Right lobe of liver (tissue), 6 donors: ENCODE data around the gene DSG2. TPM values are rescaled to one million over a fixed set of nuclear protein-coding genes. Genes with fewer than 3 reads are reported as not detected.

Source experiments
- ATAC-seq, 4 donors: fragments of 200-7000 bp; cut with Tn5 transposase; one replicate each; pipeline ENCODE4 v1.9.1; 2020; ENCODE audit warnings: mild to moderate bottlenecking in 4 of 4, moderate library complexity in 4 of 4
- DNase-seq, 3 donors: peaks; one replicate each; pipeline ENCODE4 v3.0.0-alpha.2; 2020
- H3K27ac ChIP-seq, 3 donors: fragments of 200-600 bp; one replicate each; pipeline ENCODE4 v1.8.0; 2022
- H3K27me3 ChIP-seq, 2 donors: fragments of 200-600 bp; one replicate each; pipeline ENCODE4 v1.8.0; 2022
- H3K36me3 ChIP-seq, 4 donors: fragments of 200-600 bp; sonication (generic) in 1 of 4; one replicate each; pipeline versions ENCODE4 v1.5.1 to v1.8.0; 2017 to 2022; ENCODE audit warnings: control low read depth in 1 of 4
- H3K4me1 ChIP-seq, 4 donors: fragments of 200-600 bp; sonication (generic) in 1 of 4; one replicate each; pipeline versions ENCODE4 v1.5.1 to v1.8.0; 2017 to 2022; ENCODE audit warnings: control low read depth in 1 of 4
- H3K4me3 ChIP-seq, 3 donors: fragments of 200-600 bp; one replicate each; pipeline ENCODE4 v1.8.0; 2022
- H3K9me3 ChIP-seq, 4 donors: fragments of 200-600 bp; sonication (generic) in 1 of 4; one replicate each; pipeline versions ENCODE4 v1.5.1 to v1.8.0; 2017 to 2022; ENCODE audit warnings: control low read depth in 1 of 4
- CTCF ChIP-seq, 4 donors: fragments of 200-600 bp in 3 of 4; fragments of 450-650 bp in 1 of 4; IDR thresholded peaks; one replicate each; pipeline versions ENCODE4 v1.5.1 to v1.8.0; 2016 to 2022; ENCODE audit warnings: antibody characterized with exemption in 4 of 4, mild to moderate bottlenecking in 2 of 4
- POLR2A ChIP-seq: fragments of 450-650 bp; IDR thresholded peaks from one replicate; pipeline ENCODE4 v1.6.1; 2017; ENCODE audit warnings: antibody characterized with exemption, mild to moderate bottlenecking
- WGBS: methylation state at CpG from one replicate; pipeline ENCODE4 v1.1.6; 2018; ENCODE audit warnings: low coverage, low lambda C conversion rate; ENCODE audit not compliant: insufficient coverage; ENCODE audit errors: missing lambda C conversion rate; 5-methylcytosine and 5-hydroxymethylcytosine counted together
- intact Hi-C, 2 donors: fragments of 100-400 bp; cut with DNase I; formaldehyde crosslinking; loops; one replicate each; pipeline versions ENCODE4 v1.11.2 to v1.14.1; 2022
- long read RNA-seq: library from polyadenylated mRNA; unstranded; transcript quantifications from one replicate; pipeline ENCODE4 v2.0.0, GENCODE V29; 2019
- total RNA-seq, 6 experiments: library from RNA; depleted of rRNA in 2 of 6; stranded (reverse); fragments of >200 nt in 2 of 6; fragmentation: NEBNext Ultra II Directional in 3 of 6; extraction: Animal tissue kit (Norgen Biotek cat#: 25700) in 3 of 6; gene quantifications; one replicate each; pipeline versions ENCODE4 v1.1.0 to v1.2.4, GENCODE V29; 2016 to 2023
- donor health status: DM: no; HTN: yes; CAD: no.
- donor health status: DM: no; HTN: no; CAD: no.
- donor health status: DM: no; HTN: no; CAD: no.
- donor health status: DM: no; HTN: yes; CAD: no.
- donor health status: DM: no; HTN: yes; CAD: no.

DSG2 gene
- 10 to 100 TPM in 5 of 6 experiments, 1 to 10 TPM in 1; 9.8 to 27.0 (median 16.4) TPM for total RNA-seq
- long read RNA-seq, partial matches to known transcripts: 0 of 1 reads
- long read RNA-seq, other reads (novel, unspliced or antisense): 1 of 1 reads

DNA sequence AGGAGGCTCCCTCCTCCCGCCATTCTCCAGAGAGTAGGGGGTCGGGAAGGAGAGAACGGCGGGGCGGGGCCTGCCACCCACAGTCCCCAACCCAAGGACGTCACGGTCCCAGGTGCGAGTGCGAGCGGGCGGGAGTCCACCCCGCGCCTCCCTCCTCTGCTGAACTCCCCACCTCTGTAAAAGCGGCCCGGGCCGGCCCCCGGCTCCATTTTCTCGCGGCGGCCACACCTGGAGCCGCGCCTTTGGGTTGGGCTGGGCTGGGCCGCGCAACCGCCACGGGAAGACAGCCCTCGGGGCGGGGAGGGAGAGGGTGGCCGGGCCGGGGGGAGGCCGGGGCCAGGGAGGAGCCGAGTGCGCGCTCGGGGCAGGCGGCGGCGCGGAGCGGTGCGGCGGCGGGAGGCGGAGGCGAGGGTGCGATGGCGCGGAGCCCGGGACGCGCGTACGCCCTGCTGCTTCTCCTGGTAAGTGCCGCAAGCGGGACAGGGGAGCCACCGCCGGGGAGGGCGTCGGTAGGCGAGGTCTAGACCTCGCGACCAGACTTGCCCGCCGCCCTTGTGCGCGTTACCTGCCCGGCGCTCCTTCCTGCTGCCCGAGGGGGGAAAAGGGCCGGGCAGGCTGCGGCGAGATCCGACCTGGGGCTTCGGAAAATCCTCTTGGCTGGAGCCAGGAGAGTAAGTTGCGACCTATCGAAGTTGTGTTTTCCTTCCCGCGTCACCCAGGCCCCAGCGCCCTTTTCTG, at the start of gene DSG2:
Gene DSG2 (plus strand): TSS at position 342 of the 738 bp plus-strand sequence. CDS start 75 bp downstream, at position 417.
- Histone ChIP-seq H3K4me3 (peak within 1 kb of the TSS; percentile 62 to 81 (median 68)), H3K27ac (peak within 1 kb of the TSS; percentile 61 to 71 (median 70)), H3K27me3 (no peaks in the 10 kb centered on the region), H3K4me1 (no peaks in the 10 kb centered on the region), H3K36me3 (no peaks in the 10 kb centered on the region), H3K9me3 (no peaks in the 10 kb centered on the region)
- TF ChIP-seq CTCF (IDR thresholded peaks at IDR 0.05) (no peak), POLR2A (peak; percentile 71)
- DNase-seq (peak; percentile 87 to 92 (median 90)), ATAC-seq (peak; percentile 91 to 98 (median 94))
- 0% methylated on average over 7 of the region's 79 CpGs for WGBS
- intact Hi-C loops: no loop called here

DNA sequence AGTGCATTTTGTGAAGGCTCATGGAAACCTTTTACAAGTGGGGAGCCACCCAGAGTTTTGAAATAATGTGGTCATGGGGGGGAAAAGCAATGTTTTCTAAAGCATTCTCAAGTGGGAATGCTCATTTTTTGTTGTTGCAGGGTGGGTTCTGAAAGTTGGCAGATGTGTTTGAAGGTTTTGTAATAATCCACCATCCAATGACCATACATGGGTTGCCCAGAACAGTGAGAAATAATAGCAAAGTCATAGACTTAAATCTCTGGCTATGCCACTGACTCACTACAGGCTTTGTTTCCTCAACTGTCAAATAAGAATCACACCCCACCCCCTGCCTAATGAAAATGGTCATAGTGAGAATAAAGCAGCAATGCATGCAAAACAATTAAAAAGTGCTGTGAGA, 47.6 kb upstream of the DSG2 start:
- Histone ChIP-seq H3K27me3 (no peaks in the 10 kb centered on the region), H3K4me3 (no peak overlapping the region), H3K4me1 (no peaks in the 10 kb centered on the region), H3K9me3 (no peaks in the 10 kb centered on the region), H3K36me3 (no peaks in the 10 kb centered on the region), H3K27ac (no peak overlapping the region)
- intact Hi-C loops: no loop called here
- ATAC-seq: no peak
- TF ChIP-seq POLR2A (no peak), CTCF (IDR thresholded peaks at IDR 0.05) (no peak)
- no peak for DNase-seq

DNA sequence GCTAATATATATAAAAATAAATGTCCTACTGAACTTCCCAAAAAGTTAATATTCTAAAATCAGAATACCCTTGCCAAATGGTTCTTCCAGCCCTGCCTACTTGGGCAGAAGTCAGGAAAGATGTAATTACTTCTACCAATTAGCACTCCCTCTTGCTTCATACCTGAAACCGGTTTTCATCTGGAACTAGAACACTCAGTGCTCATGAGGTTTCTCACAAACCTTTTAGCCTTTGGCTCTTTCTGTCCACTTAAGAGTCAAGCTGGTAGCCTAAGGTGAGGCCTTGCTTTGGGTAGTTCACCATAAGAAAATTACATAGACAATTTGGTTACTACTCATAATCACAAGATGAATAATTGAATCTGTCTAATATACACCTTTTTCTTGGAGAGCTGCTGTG, 46.4 kb upstream of the DSG2 start:
- H3K27ac ChIP-seq: no peak overlapping the region
- no peaks in the 10 kb centered on the region for H3K27me3 ChIP-seq
- ATAC-seq (no peak), DNase-seq (no peak)
- TF ChIP-seq POLR2A (no peak), CTCF (IDR thresholded peaks at IDR 0.05) (no peak)
- no peaks in the 10 kb centered on the region for H3K36me3 ChIP-seq
- intact Hi-C loops: no loop called here
- no peaks in the 10 kb centered on the region for H3K4me1 ChIP-seq
- WGBS: 86% methylated on average over 1 of the region's 1 CpG
- H3K4me3 ChIP-seq: no peak overlapping the region
- no peaks in the 10 kb centered on the region for H3K9me3 ChIP-seq

- no peak for ATAC-seq
- 81% methylated on average over 3 of the region's 3 CpGs for WGBS
Measured at GRCh38 chr18:31454066-31454708, 43.8 kb upstream of the DSG2 start.

More at GRCh38 chr18:31454066-31454708, 43.8 kb upstream of the DSG2 start:
- TF ChIP-seq POLR2A: no peak
- no peak for TF ChIP-seq CTCF (IDR thresholded peaks at IDR 0.05)
- no peaks in the 10 kb centered on the region for H3K27me3 ChIP-seq
- no peak for DNase-seq
- H3K27ac ChIP-seq: no peak overlapping the region
- H3K4me1 ChIP-seq: no peaks in the 10 kb centered on the region
- intact Hi-C loops: no loop called here
- no peaks in the 10 kb centered on the region for H3K36me3 ChIP-seq
- no peaks in the 10 kb centered on the region for H3K9me3 ChIP-seq
- no peak overlapping the region for H3K4me3 ChIP-seq
